D721Med (cell line): Measurements from ENCODE around the gene IGFL1.
A peak's percentile ranks its signal among the peaks of the same experiment; 100 is the strongest.
"Not testable (repeated sequence)": the region's sequence is repeated elsewhere in the genome, so short reads cannot be mapped to it uniquely, and the experiment has no call there.

Source experiments
- DNase-seq: peaks from one replicate; pipeline ENCODE4 v3.0.0; 2011; ENCODE audit warnings: low spot score; ENCODE audit not compliant: insufficient read length
- FAIRE-seq: peaks from 2 replicates; lab custom pipeline; 2011; peaks lifted over from hg19 to GRCh38; lab: Jason Lieb, UNC
- CTCF ChIP-seq: IDR thresholded peaks from 2 replicates; pipeline ENCODE4 v1.5.1; 2012; ENCODE audit warnings: mild to moderate bottlenecking, control low read depth; ENCODE audit not compliant: insufficient read depth; ENCODE audit errors: missing control alignments

Gene IGFL1

GRCh38 chr19:46232029-46232428 lies 2.5 kb downstream of the IGFL1 start:
- TF ChIP-seq CTCF = no peak
- FAIRE-seq (no peak), DNase-seq (no peak)

- FAIRE-seq (no peak), DNase-seq (no peak)
- TF ChIP-seq CTCF = no peak
These were observed 2.9 kb downstream of the IGFL1 start for GRCh38 chr19:46232468-46232867.

- FAIRE-seq (no peak), DNase-seq (no peak)
- TF ChIP-seq CTCF = no peak
These were observed 3.5 kb downstream of the IGFL1 start for GRCh38 chr19:46232938-46233621.

- FAIRE-seq, DNase-seq: not testable (repeated sequence)
These were observed 4.3 kb downstream of the IGFL1 start for GRCh38 chr19:46233871-46234270.

- DNase-seq, FAIRE-seq: not testable (repeated sequence)
These were observed 8.6 kb downstream of the IGFL1 start for GRCh38 chr19:46238141-46238540.

- TF ChIP-seq CTCF = no peak
- FAIRE-seq (no peak), DNase-seq (no peak)
These were observed 9.9 kb downstream of the IGFL1 start for GRCh38 chr19:46239193-46240024.

GRCh38 chr19:46240693-46241092 lies 11.2 kb downstream of the IGFL1 start:
- no peak for TF ChIP-seq CTCF
- DNase-seq (no peak), FAIRE-seq (no peak)

GRCh38 chr19:46241626-46242025 lies 12.1 kb downstream of the IGFL1 start:
- DNase-seq (no peak), FAIRE-seq (peak; percentile 97)
- TF ChIP-seq CTCF = no peak

GRCh38 chr19:46243081-46243654 lies 13.6 kb downstream of the IGFL1 start:
- not testable (repeated sequence) for DNase-seq, FAIRE-seq
